ENCODE results near the gene RIMKLA. TPM values are rescaled to one million over a fixed set of nuclear protein-coding genes. Genes with fewer than 3 reads are reported as not detected.

The RIMKLA gene
- total and polyA plus RNA-seq, 2 of the 13 experiments (the other 11 are each of a cell fraction or from before 2014, with no cell fraction given): 2.5 to 3.8 TPM

GRCh38 chr1:42399315-42400100 is 18.9 kb downstream of the RIMKLA start:
- ChIA-PET POLR2A (no interaction called here), CTCF (ENCODE audit: low intra/inter-chr PET ratio, low total read pairs) (no interaction called here)
- H3K27me3 ChIP-seq (ENCODE audit: control insufficient read depth in 1 of 2, insufficient read depth in 2 of 2, low read length in 2 of 2): no peaks in the 10 kb centered on the region
- in situ Hi-C loops (cut with HindIII; ENCODE audit: extremely low pct_ligation_motif_present, low pct_unique_long_range_greater_than_20kb): no loop called here
- TF ChIP-seq ZNF576 (CRISPR knock-in tag; IDR thresholded peaks at IDR 0.05) (no peak), KDM1A (CRISPR knock-in tag; IDR thresholded peaks at IDR 0.05) (no peak), ZNF468 (CRISPR knock-in tag; IDR thresholded peaks at IDR 0.05) (no peak), TARDBP (CRISPR knock-in tag; IDR thresholded peaks at IDR 0.05) (no peak)
- no peak overlapping the region for H3K27ac ChIP-seq (ENCODE audit: extremely low read length, insufficient read depth, low read length)
- no peak overlapping the region for H3K4me3 ChIP-seq (replicated peaks in 1 of 3; ENCODE audit: insufficient read depth in 1 of 3, low read depth in 2 of 3, low read length in 3 of 3)
- no peaks in the 10 kb centered on the region for H3K79me2 ChIP-seq (ENCODE audit: insufficient read depth, low read length)
- no peak overlapping the region for H3K9ac ChIP-seq (ENCODE audit: insufficient read depth, low read depth, low read length)
- no peak for FAIRE-seq
- 65% methylated on average over 7 of the region's 10 CpGs for WGBS (ENCODE audit: low lambda C conversion rate)
- H2AFZ ChIP-seq (ENCODE audit: low read length): no peak overlapping the region
- BruUV-seq (replicated peaks): no TSS peak
- no peak for ATAC-seq
- H4K20me1 ChIP-seq (ENCODE audit: insufficient read depth, low read length): no peaks in the 10 kb centered on the region
- no peak for DNase-seq (ENCODE audit: low spot score)
- H3K4me1 ChIP-seq (ENCODE audit: insufficient read depth, low read length): no peaks in the 10 kb centered on the region
- intact Hi-C loops (cut with micrococcal nuclease; ENCODE audit: unreplicated experiment): no loop called here
- no peaks in the 10 kb centered on the region for H3K9me3 ChIP-seq (ENCODE audit: low read length)
- no peak overlapping the region for H3K4me2 ChIP-seq (ENCODE audit: low read depth, low read length)
- no peaks in the 10 kb centered on the region; a peak in 1 of 5 replicates for H3K36me3 ChIP-seq (replicated peaks in 1 of 2; ENCODE audit: control insufficient read depth in 1 of 2, insufficient read depth in 2 of 2, low read length in 2 of 2)

- POLR2A ChIA-PET: no interaction called here
- no peak for FAIRE-seq
- H3K27ac ChIP-seq (ENCODE audit: extremely low read length, insufficient read depth, low read length): no peak overlapping the region
- in situ Hi-C loops (cut with HindIII; ENCODE audit: extremely low pct_ligation_motif_present, low pct_unique_long_range_greater_than_20kb) (no loop called here), intact Hi-C loops (cut with micrococcal nuclease; ENCODE audit: unreplicated experiment) (no loop called here)
- CTCF ChIA-PET (ENCODE audit: low intra/inter-chr PET ratio, low total read pairs): no interaction called here
- no peak for DNase-seq (ENCODE audit: low spot score)
- no peaks in the 10 kb centered on the region for H3K9me3 ChIP-seq (ENCODE audit: low read length)
- no peak for ATAC-seq
- H3K9ac ChIP-seq (ENCODE audit: insufficient read depth, low read depth, low read length): no peak overlapping the region
- no TSS peak for BruUV-seq (replicated peaks)
- no peak overlapping the region for H3K4me2 ChIP-seq (ENCODE audit: low read depth, low read length)
- no peak overlapping the region for H2AFZ ChIP-seq (ENCODE audit: low read length)
- H3K4me1 ChIP-seq (ENCODE audit: insufficient read depth, low read length): no peaks in the 10 kb centered on the region
- H3K36me3 ChIP-seq (replicated peaks in 1 of 2; ENCODE audit: control insufficient read depth in 1 of 2, insufficient read depth in 2 of 2, low read length in 2 of 2): no peaks in the 10 kb centered on the region; a peak in 1 of 5 replicates
- H3K4me3 ChIP-seq (replicated peaks in 1 of 3; ENCODE audit: insufficient read depth in 1 of 3, low read depth in 2 of 3, low read length in 3 of 3): no peak overlapping the region
- TF ChIP-seq SMC3 (IDR thresholded peaks at IDR 0.05; ENCODE audit: low read length) (0 out of 2 replicates have a peak, but pooled peaks have one; percentile 6), ZSCAN5A (CRISPR knock-in tag; IDR thresholded peaks at IDR 0.05; ENCODE audit: borderline replicate concordance) (no peak), CTCF (CRISPR knock-in tag; IDR thresholded peaks at IDR 0.05) (peak; percentile 9; the same call in 1 of the 2 replicates), STAG1 (CRISPR knock-in tag; IDR thresholded peaks at IDR 0.05) (0 out of 2 replicates have a peak, but pooled peaks have one; percentile 14)
- no peaks in the 10 kb centered on the region for H4K20me1 ChIP-seq (ENCODE audit: insufficient read depth, low read length)
- no peaks in the 10 kb centered on the region for H3K27me3 ChIP-seq (ENCODE audit: control insufficient read depth in 1 of 2, insufficient read depth in 2 of 2, low read length in 2 of 2)
- 100% methylated on average over 1 of the region's 1 CpG for WGBS (ENCODE audit: low lambda C conversion rate)
- no peaks in the 10 kb centered on the region for H3K79me2 ChIP-seq (ENCODE audit: insufficient read depth, low read length)
Observed at GRCh38 chr1:42403880-42404400, 23.3 kb downstream of the RIMKLA start.

Measured in HepG2 (cell line).